ENCODE results near the gene RNF32. TPM values are rescaled to one million over a fixed set of nuclear protein-coding genes. Genes with fewer than 3 reads are reported as not detected.

The RNF32 gene
- total and polyA plus RNA-seq, 2 of the 13 experiments (the other 11 are each of a cell fraction or from before 2014, with no cell fraction given): not detected

DNA sequence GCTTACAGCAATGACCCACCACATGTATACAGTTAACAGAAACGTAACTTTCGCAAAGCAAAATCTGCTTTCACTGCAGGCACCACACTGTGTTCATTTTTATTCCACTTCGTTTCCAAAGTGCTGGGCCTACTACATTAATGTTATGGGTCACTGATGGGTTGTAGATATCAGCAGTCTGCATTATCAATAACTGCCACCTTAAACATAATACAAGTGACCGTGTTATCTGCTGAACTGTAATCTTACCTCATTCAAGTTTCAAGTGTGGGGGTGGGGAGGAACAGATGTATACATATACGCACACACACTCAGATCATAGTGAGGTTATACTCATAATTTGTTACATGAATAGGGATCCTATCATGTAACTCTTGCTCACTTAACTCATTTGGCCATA lies 21.1 kb downstream of the RNF32 start:
- H3K27me3 ChIP-seq (ENCODE audit: control insufficient read depth in 1 of 2, insufficient read depth in 2 of 2, low read length in 2 of 2): no peaks in the 10 kb centered on the region
- ChIA-PET CTCF (ENCODE audit: low intra/inter-chr PET ratio, low total read pairs) (no interaction called here), POLR2A (no interaction called here)
- DNase-seq (ENCODE audit: low spot score) (no peak), FAIRE-seq (no peak), ATAC-seq (no peak)
- no peak overlapping the region for H2AFZ ChIP-seq (ENCODE audit: low read length)
- TF ChIP-seq, protein P1, sequence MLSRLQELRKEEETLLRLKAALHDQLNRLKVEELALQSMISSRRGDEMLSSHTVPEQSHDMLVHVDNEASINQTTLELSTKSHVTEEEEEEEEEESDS (CRISPR knock-in tag; IDR thresholded peaks at IDR 0.05; ENCODE audit: borderline replicate concordance): no peak
- TF ChIP-seq NR3C1 (CRISPR knock-in tag; IDR thresholded peaks at IDR 0.05) (no peak), NFIB (CRISPR knock-in tag; IDR thresholded peaks at IDR 0.05; ENCODE audit: borderline replicate concordance) (no peak), ZNF839 (CRISPR knock-in tag; IDR thresholded peaks at IDR 0.05; ENCODE audit: borderline replicate concordance) (no peak), ZNF235 (CRISPR knock-in tag; IDR thresholded peaks at IDR 0.05; ENCODE audit: borderline replicate concordance) (no peak), FOSL1 (CRISPR knock-in tag; IDR thresholded peaks at IDR 0.05; ENCODE audit: borderline replicate concordance) (no peak), YEATS2 (CRISPR knock-in tag; IDR thresholded peaks at IDR 0.05; ENCODE audit: borderline replicate concordance) (no peak), STAT5B (CRISPR knock-in tag; IDR thresholded peaks at IDR 0.05) (no peak), ERF (CRISPR knock-in tag; IDR thresholded peaks at IDR 0.05) (no peak), BRD4 (CRISPR knock-in tag; IDR thresholded peaks at IDR 0.05) (no peak), CBX1 (IDR thresholded peaks at IDR 0.05; ENCODE audit: low read depth) (no peak), ZNF83 (CRISPR knock-in tag; IDR thresholded peaks at IDR 0.05; ENCODE audit: borderline replicate concordance) (no peak)
- TF ChIP-seq, protein P2, sequence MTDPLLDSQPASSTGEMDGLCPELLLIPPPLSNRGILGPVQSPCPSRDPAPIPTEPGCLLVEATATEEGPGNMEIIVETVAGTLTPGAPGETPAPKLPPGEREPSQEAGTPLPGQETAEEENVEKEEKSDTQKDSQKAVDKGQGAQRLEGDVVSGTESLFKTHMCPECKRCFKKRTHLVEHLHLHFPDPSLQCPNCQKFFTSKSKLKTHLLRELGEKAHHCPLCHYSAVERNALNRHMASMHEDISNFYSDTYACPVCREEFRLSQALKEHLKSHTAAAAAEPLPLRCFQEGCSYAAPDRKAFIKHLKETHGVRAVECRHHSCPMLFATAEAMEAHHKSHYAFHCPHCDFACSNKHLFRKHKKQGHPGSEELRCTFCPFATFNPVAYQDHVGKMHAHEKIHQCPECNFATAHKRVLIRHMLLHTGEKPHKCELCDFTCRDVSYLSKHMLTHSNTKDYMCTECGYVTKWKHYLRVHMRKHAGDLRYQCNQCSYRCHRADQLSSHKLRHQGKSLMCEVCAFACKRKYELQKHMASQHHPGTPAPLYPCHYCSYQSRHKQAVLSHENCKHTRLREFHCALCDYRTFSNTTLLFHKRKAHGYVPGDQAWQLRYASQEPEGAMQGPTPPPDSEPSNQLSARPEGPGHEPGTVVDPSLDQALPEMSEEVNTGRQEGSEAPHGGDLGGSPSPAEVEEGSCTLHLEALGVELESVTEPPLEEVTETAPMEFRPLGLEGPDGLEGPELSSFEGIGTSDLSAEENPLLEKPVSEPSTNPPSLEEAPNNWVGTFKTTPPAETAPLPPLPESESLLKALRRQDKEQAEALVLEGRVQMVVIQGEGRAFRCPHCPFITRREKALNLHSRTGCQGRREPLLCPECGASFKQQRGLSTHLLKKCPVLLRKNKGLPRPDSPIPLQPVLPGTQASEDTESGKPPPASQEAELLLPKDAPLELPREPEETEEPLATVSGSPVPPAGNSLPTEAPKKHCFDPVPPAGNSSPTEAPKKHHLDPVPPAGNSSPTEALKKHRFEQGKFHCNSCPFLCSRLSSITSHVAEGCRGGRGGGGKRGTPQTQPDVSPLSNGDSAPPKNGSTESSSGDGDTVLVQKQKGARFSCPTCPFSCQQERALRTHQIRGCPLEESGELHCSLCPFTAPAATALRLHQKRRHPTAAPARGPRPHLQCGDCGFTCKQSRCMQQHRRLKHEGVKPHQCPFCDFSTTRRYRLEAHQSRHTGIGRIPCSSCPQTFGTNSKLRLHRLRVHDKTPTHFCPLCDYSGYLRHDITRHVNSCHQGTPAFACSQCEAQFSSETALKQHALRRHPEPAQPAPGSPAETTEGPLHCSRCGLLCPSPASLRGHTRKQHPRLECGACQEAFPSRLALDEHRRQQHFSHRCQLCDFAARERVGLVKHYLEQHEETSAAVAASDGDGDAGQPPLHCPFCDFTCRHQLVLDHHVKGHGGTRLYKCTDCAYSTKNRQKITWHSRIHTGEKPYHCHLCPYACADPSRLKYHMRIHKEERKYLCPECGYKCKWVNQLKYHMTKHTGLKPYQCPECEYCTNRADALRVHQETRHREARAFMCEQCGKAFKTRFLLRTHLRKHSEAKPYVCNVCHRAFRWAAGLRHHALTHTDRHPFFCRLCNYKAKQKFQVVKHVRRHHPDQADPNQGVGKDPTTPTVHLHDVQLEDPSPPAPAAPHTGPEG (CRISPR knock-in tag; IDR thresholded peaks at IDR 0.05): no peak
- TF ChIP-seq, protein P3, sequence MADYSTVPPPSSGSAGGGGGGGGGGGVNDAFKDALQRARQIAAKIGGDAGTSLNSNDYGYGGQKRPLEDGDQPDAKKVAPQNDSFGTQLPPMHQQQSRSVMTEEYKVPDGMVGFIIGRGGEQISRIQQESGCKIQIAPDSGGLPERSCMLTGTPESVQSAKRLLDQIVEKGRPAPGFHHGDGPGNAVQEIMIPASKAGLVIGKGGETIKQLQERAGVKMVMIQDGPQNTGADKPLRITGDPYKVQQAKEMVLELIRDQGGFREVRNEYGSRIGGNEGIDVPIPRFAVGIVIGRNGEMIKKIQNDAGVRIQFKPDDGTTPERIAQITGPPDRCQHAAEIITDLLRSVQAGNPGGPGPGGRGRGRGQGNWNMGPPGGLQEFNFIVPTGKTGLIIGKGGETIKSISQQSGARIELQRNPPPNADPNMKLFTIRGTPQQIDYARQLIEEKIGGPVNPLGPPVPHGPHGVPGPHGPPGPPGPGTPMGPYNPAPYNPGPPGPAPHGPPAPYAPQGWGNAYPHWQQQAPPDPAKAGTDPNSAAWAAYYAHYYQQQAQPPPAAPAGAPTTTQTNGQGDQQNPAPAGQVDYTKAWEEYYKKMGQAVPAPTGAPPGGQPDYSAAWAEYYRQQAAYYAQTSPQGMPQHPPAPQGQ (CRISPR knock-in tag; IDR thresholded peaks at IDR 0.05; ENCODE audit: borderline replicate concordance): no peak
- TF ChIP-seq, protein P4, sequence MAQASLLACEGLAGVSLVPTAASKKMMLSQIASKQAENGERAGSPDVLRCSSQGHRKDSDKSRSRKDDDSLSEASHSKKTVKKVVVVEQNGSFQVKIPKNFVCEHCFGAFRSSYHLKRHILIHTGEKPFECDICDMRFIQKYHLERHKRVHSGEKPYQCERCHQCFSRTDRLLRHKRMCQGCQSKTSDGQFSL (CRISPR knock-in tag; IDR thresholded peaks at IDR 0.05): no peak
- in situ Hi-C loops (cut with HindIII; ENCODE audit: extremely low pct_ligation_motif_present, low pct_unique_long_range_greater_than_20kb) (no loop called here), intact Hi-C loops (cut with micrococcal nuclease; ENCODE audit: unreplicated experiment) (no loop called here)
- H3K4me3 ChIP-seq (replicated peaks in 1 of 3; ENCODE audit: insufficient read depth in 1 of 3, low read depth in 2 of 3, low read length in 3 of 3): no peak overlapping the region
- no peak overlapping the region for H3K9ac ChIP-seq (ENCODE audit: insufficient read depth, low read depth, low read length)
- peaks cover 17% of the 10 kb centered on the region for H3K4me1 ChIP-seq (ENCODE audit: insufficient read depth, low read length)
- 97% methylated on average over 5 of the region's 5 CpGs for WGBS (ENCODE audit: low lambda C conversion rate)
- no peak overlapping the region for H3K4me2 ChIP-seq (ENCODE audit: low read depth, low read length)
- no peak overlapping the region for H3K27ac ChIP-seq (ENCODE audit: extremely low read length, insufficient read depth, low read length)
- no peaks in the 10 kb centered on the region for H4K20me1 ChIP-seq (ENCODE audit: insufficient read depth, low read length)
- no peaks in the 10 kb centered on the region for H3K36me3 ChIP-seq (replicated peaks in 1 of 2; ENCODE audit: control insufficient read depth in 1 of 2, insufficient read depth in 2 of 2, low read length in 2 of 2)
- no TSS peak for BruUV-seq (replicated peaks)
- H3K79me2 ChIP-seq (ENCODE audit: insufficient read depth, low read length): no peaks in the 10 kb centered on the region
- no peaks in the 10 kb centered on the region for H3K9me3 ChIP-seq (ENCODE audit: low read length)

Measured in HepG2 (cell line).